GM12878 (cell line): ENCODE data around the gene KLHL26. TPM values are rescaled to one million over a fixed set of nuclear protein-coding genes. Genes with fewer than 3 reads are reported as not detected.
A peak's percentile ranks its signal among the peaks of the same experiment; 100 is the strongest.

Experiments
- CTCF ChIP-seq, 3 experiments: IDR thresholded peaks in 2 of 3; conservative IDR thresholded peaks in 1 of 3; 2 replicates each; pipeline ENCODE4 v1.5.1; 2011; ENCODE audit warnings: low read depth in 3 of 3, low read length in 3 of 3, mild to moderate bottlenecking in 3 of 3, control low read depth in 2 of 3, moderate library complexity in 2 of 3, inconsistent platforms in 1 of 3, mixed read lengths in 1 of 3; ENCODE audit not compliant: control insufficient read depth in 2 of 3, insufficient read depth in 1 of 3; ENCODE audit errors: extremely low read depth in 1 of 3
- E2F8 ChIP-seq: fragments of 450-650 bp; IDR thresholded peaks from 2 replicates; pipeline ENCODE4 v1.6.1; 2018; ENCODE audit warnings: mild to moderate bottlenecking, low read depth, moderate library complexity; ENCODE audit not compliant: partially characterized antibody
- EGR1 ChIP-seq, 2 experiments: IDR thresholded peaks; 1 replicate in 1 of 2; 2 replicates in 1 of 2; pipeline ENCODE4 v1.6.1; 2011 to 2012; ENCODE audit warnings: low read depth in 2 of 2, low read length in 2 of 2, borderline replicate concordance in 1 of 2, mild to moderate bottlenecking in 1 of 2, moderate library complexity in 1 of 2
- HDGF ChIP-seq: fragments of 450-650 bp; IDR thresholded peaks from 2 replicates; pipeline ENCODE4 v1.6.1; 2016; ENCODE audit warnings: antibody characterized with exemption
- POLR2A ChIP-seq: IDR thresholded peaks from 2 replicates; pipeline ENCODE4 v1.6.1; 2011; ENCODE audit warnings: low read depth, mild to moderate bottlenecking, low read length
- SMARCA5 ChIP-seq: fragments of 450-650 bp; IDR thresholded peaks from 2 replicates; pipeline ENCODE4 v1.6.1; 2017; ENCODE audit warnings: mild to moderate bottlenecking
- SPI1 ChIP-seq: IDR thresholded peaks from 2 replicates; pipeline ENCODE4 v1.6.1; 2011; ENCODE audit warnings: low read depth, mild to moderate bottlenecking, low read length, moderate library complexity, borderline replicate concordance; ENCODE audit not compliant: insufficient read depth
- SRF ChIP-seq, 2 experiments: IDR thresholded peaks; 2 replicates each; pipeline ENCODE4 v1.6.1; 2011; ENCODE audit warnings: low read depth in 2 of 2, low read length in 2 of 2, mild to moderate bottlenecking in 1 of 2, moderate library complexity in 1 of 2
- TAF1 ChIP-seq: IDR thresholded peaks from 2 replicates; pipeline ENCODE4 v1.6.1; 2011; ENCODE audit warnings: mild to moderate bottlenecking, low read depth, low read length, borderline replicate concordance
- ZBED1 ChIP-seq: IDR thresholded peaks from 2 replicates; pipeline ENCODE4 v1.6.1; 2016; ENCODE audit warnings: borderline replicate concordance
- ZBTB4 ChIP-seq: fragments of 450-650 bp; formaldehyde crosslinking; IDR thresholded peaks from 2 replicates; pipeline ENCODE4 v1.4.0; 2022; ENCODE audit warnings: mild to moderate bottlenecking, moderate library complexity
- ZNF207 ChIP-seq: fragments of 450-650 bp; IDR thresholded peaks from 2 replicates; pipeline ENCODE4 v1.6.1; 2014; ENCODE audit warnings: antibody characterized with exemption, mild to moderate bottlenecking, borderline replicate concordance
- polyA plus RNA-seq, 11 experiments: library from polyadenylated mRNA; depleted of rRNA in 4 of 11; unstranded in 6 of 11; stranded (reverse) in 5 of 11; fragments of >200 nt; fragmentation: Nextera tagmentation in 4 of 11; fragmentation: Illumina TruSeq in 1 of 11; extraction: Ambion mirVana in 4 of 11; extraction: Trizol in 1 of 11; gene quantifications; 1 replicate in 1 of 11; 2 replicates in 10 of 11; pipeline versions ENCODE4 v1.2.1 to v1.2.3, GENCODE V29; 2011 to 2016; ENCODE audit warnings: inconsistent platforms in 2 of 11, missing spikeins in 2 of 11, low read depth in 1 of 11
- total RNA-seq, 4 experiments: library from RNA; depleted of rRNA in 3 of 4; stranded (reverse); fragments of >200 nt in 3 of 4; fragmentation: Illumina TruSeq in 1 of 4; extraction: Trizol in 1 of 4; gene quantifications; 2 replicates each; pipeline versions ENCODE4 v1.2.1 to v1.2.3, GENCODE V29; 2013 to 2021
- TF ChIP-seq, protein P1 (sequence below): fragments of 450-650 bp; formaldehyde crosslinking; IDR thresholded peaks from 2 replicates; pipeline ENCODE4 v1.4.0; 2020; ENCODE audit warnings: mild to moderate bottlenecking, moderate library complexity

Gene KLHL26
- total and polyA plus RNA-seq, 10 of the 15 experiments (the other 5 are each of a cell fraction or from before 2014, with no cell fraction given), result 0.18 to 14.6 (median 2.9) TPM

DNA sequence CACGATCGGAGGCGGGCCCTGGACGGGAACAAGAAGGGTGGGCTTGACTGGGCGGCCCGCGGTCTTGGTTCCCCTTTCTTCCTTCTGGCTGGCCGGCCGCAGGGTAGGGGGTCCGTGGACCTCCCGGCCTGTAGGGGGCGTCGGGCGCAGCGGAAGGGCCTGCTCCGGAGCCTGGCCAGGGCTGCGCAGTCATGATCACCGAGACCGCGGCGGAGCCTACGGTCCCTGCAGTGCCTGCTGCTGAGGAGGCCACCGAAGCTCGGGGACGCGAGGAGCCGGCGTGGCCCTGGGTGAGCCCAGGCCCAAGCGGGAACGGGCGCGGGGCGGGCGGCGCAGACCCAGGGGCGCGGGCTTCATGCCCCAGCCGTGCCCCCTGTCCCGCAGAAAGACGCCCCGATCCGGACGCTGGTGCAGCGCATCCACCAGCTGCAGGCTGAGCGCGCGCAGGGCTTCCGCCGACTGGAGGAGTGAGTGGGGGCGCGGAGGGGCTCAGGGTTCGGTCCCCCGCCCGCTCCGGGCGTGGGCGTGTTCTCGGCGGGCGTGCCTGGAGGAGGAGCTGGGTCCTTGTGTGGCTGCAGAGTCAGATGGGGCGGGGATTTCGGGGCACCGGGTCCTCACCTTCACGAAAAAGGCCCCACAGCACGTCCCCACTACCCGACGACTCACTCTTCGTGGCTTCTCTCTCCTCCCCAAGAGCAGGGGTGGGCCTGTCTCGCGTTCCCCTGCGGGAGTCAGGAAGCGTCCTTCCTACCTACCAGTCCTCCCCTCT lies 48.0 kb upstream of the KLHL26 start, which contains the start of gene REX1BD (continued):
- TF ChIP-seq SRF (IDR thresholded peaks at IDR 0.05; ENCODE audit: low read depth in 2 of 2, low read length in 2 of 2), result no peak
- TF ChIP-seq E2F8, result no peak
- TF ChIP-seq ZBED1, result 0 out of 2 replicates have a peak, but pooled peaks have one; percentile 41
- peak; percentile 100 for TF ChIP-seq SMARCA5
- TF ChIP-seq SPI1, result peak; percentile 31; the same call in 1 of the 2 replicates
- TF ChIP-seq POLR2A, result peak; percentile 91
- peak; percentile 89 to 92 (median 91) for TF ChIP-seq CTCF (IDR thresholded peaks at IDR 0.05 in 2 of 3, conservative IDR thresholded peaks at IDR 0.05 in 1 of 3; ENCODE audit: control insufficient read depth in 2 of 3, extremely low read depth in 1 of 3, insufficient read depth in 1 of 3, low read depth in 3 of 3, low read length in 3 of 3)
- TF ChIP-seq HDGF, result peak; percentile 67
- no peak for TF ChIP-seq ZBTB4 (CRISPR knock-in tag)
- peak; percentile 93 for TF ChIP-seq ZNF207
- TF ChIP-seq, protein P1, sequence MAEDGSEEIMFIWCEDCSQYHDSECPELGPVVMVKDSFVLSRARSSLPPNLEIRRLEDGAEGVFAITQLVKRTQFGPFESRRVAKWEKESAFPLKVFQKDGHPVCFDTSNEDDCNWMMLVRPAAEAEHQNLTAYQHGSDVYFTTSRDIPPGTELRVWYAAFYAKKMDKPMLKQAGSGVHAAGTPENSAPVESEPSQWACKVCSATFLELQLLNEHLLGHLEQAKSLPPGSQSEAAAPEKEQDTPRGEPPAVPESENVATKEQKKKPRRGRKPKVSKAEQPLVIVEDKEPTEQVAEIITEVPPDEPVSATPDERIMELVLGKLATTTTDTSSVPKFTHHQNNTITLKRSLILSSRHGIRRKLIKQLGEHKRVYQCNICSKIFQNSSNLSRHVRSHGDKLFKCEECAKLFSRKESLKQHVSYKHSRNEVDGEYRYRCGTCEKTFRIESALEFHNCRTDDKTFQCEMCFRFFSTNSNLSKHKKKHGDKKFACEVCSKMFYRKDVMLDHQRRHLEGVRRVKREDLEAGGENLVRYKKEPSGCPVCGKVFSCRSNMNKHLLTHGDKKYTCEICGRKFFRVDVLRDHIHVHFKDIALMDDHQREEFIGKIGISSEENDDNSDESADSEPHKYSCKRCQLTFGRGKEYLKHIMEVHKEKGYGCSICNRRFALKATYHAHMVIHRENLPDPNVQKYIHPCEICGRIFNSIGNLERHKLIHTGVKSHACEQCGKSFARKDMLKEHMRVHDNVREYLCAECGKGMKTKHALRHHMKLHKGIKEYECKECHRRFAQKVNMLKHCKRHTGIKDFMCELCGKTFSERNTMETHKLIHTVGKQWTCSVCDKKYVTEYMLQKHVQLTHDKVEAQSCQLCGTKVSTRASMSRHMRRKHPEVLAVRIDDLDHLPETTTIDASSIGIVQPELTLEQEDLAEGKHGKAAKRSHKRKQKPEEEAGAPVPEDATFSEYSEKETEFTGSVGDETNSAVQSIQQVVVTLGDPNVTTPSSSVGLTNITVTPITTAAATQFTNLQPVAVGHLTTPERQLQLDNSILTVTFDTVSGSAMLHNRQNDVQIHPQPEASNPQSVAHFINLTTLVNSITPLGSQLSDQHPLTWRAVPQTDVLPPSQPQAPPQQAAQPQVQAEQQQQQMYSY (CRISPR knock-in tag), result no peak
- TF ChIP-seq TAF1, result peak; percentile 73; the same call in 1 of the 2 replicates
- peak; percentile 33 to 97 for TF ChIP-seq EGR1 (IDR thresholded peaks at IDR 0.05; ENCODE audit: borderline replicate concordance in 1 of 2, low read depth in 2 of 2, low read length in 2 of 2)
